ENCODE measurements around the gene FUT4. TPM values are rescaled to one million over a fixed set of nuclear protein-coding genes. Genes with fewer than 3 reads are reported as not detected.
"Not testable (repeated sequence)": the region's sequence is repeated elsewhere in the genome, so short reads cannot be mapped to it uniquely, and the experiment has no call there.

The FUT4 gene
- total RNA-seq, 1 experiment from 2014 or later: 24.5 TPM

- no peaks in the 10 kb centered on the region for H3K36me3 ChIP-seq (ENCODE audit: control insufficient read depth, insufficient read depth, low read length)
- H3K27me3 ChIP-seq (replicated peaks; ENCODE audit: control insufficient read depth, insufficient read depth, low read length): no peaks in the 10 kb centered on the region
- H3K4me3 Mint-ChIP-seq (ENCODE audit: unreplicated experiment): no peak overlapping the region
- no peak overlapping the region for H3K4me3 ChIP-seq (ENCODE audit: low read depth, low read length)
- peaks cover 16% of the 10 kb centered on the region for H3K36me3 Mint-ChIP-seq (ENCODE audit: insufficient read depth, unreplicated experiment)
- H3K4me1 Mint-ChIP-seq (ENCODE audit: low read depth, unreplicated experiment): peaks cover 30% of the 10 kb centered on the region
- peaks cover 33% of the 10 kb centered on the region for H3K4me1 ChIP-seq
- H3K9me3 Mint-ChIP-seq (ENCODE audit: unreplicated experiment): no peaks in the 10 kb centered on the region
- no TSS peak for BruUV-seq (replicated peaks)
- H3K27ac Mint-ChIP-seq (ENCODE audit: unreplicated experiment): no peak overlapping the region
- TF ChIP-seq CTCF (IDR thresholded peaks at IDR 0.05; ENCODE audit: insufficient read depth in 1 of 2, low read depth in 1 of 2, low read length in 1 of 2, severe bottlenecking in 1 of 2, unreplicated experiment in 1 of 2): no peak
- H3K27me3 Mint-ChIP-seq (ENCODE audit: insufficient read depth, unreplicated experiment): no peaks in the 10 kb centered on the region
- H3K9me3 ChIP-seq: no peaks in the 10 kb centered on the region
- intact Hi-C loops (cut with micrococcal nuclease; ENCODE audit: unreplicated experiment): no loop called here
- CTCF ChIA-PET: no interaction called here
- DNase-seq: no peak
- POLR2A ChIA-PET: no interaction called here
Measured at GRCh38 chr11:94550513-94550912, 6.8 kb downstream of the FUT4 start.

GRCh38 chr11:94553938-94554337 is 10.2 kb downstream of the FUT4 start:
- Mint-ChIP-seq H3K4me1 (ENCODE audit: low read depth, unreplicated experiment) (peaks cover 16% of the 10 kb centered on the region), H3K9me3 (ENCODE audit: unreplicated experiment) (no peaks in the 10 kb centered on the region), H3K4me3 (ENCODE audit: unreplicated experiment) (no peak overlapping the region), H3K27me3 (ENCODE audit: insufficient read depth, unreplicated experiment) (no peaks in the 10 kb centered on the region), H3K36me3 (ENCODE audit: insufficient read depth, unreplicated experiment) (peaks cover 5% of the 10 kb centered on the region), H3K27ac (ENCODE audit: unreplicated experiment) (no peak overlapping the region)
- CTCF ChIA-PET: interaction anchor here (1.0 kb wide), 1 partner anchor 11 kb away, joined by 3 read pairs; no protein-coding TSS in a partner anchor
- Histone ChIP-seq H3K4me1 (peaks cover 12% of the 10 kb centered on the region), H3K4me3 (ENCODE audit: low read depth, low read length) (no peak overlapping the region), H3K27me3 (replicated peaks; ENCODE audit: control insufficient read depth, insufficient read depth, low read length) (no peaks in the 10 kb centered on the region), H3K9me3 (no peaks in the 10 kb centered on the region), H3K36me3 (ENCODE audit: control insufficient read depth, insufficient read depth, low read length) (no peaks in the 10 kb centered on the region)
- BruUV-seq (replicated peaks): no TSS peak
- intact Hi-C loops (cut with micrococcal nuclease; ENCODE audit: unreplicated experiment): no loop called here
- TF ChIP-seq CTCF (IDR thresholded peaks at IDR 0.05; ENCODE audit: insufficient read depth in 1 of 2, low read depth in 1 of 2, low read length in 1 of 2, severe bottlenecking in 1 of 2, unreplicated experiment in 1 of 2): no peak
- POLR2A ChIA-PET: no interaction called here
- no peak for DNase-seq

- H3K27ac Mint-ChIP-seq (ENCODE audit: unreplicated experiment); intact Hi-C loops (cut with micrococcal nuclease; ENCODE audit: unreplicated experiment); BruUV-seq (replicated peaks); H3K4me1 ChIP-seq; DNase-seq; H3K36me3 Mint-ChIP-seq (ENCODE audit: insufficient read depth, unreplicated experiment); H3K4me3 ChIP-seq (ENCODE audit: low read depth, low read length); H3K27me3 Mint-ChIP-seq (ENCODE audit: insufficient read depth, unreplicated experiment); H3K36me3 ChIP-seq (ENCODE audit: control insufficient read depth, insufficient read depth, low read length); H3K9me3 ChIP-seq; H3K27me3 ChIP-seq (replicated peaks; ENCODE audit: control insufficient read depth, insufficient read depth, low read length); H3K4me3 Mint-ChIP-seq (ENCODE audit: unreplicated experiment); H3K4me1 Mint-ChIP-seq (ENCODE audit: low read depth, unreplicated experiment); H3K9me3 Mint-ChIP-seq (ENCODE audit: unreplicated experiment): not testable (repeated sequence)
- ChIA-PET POLR2A (interaction anchor here (1.7 kb wide), 1 partner anchor 11 kb away, joined by 6 read pairs; no protein-coding TSS in a partner anchor), CTCF (interaction anchor here (0.8 kb wide), 1 partner anchor 34 kb away, joined by 3 read pairs; no protein-coding TSS in a partner anchor)
Measured at GRCh38 chr11:94555752-94556329, 12.1 kb downstream of the FUT4 start.
